ENCODE results near the gene HNRNPUL1. TPM values are rescaled to one million over a fixed set of nuclear protein-coding genes. Genes with fewer than 3 reads are reported as not detected.

HNRNPUL1 gene
- total RNA-seq, 1 donor from 2014 or later: 244 TPM

GRCh38 chr19:41304706-41305483, 40.7 kb downstream of the HNRNPUL1 start:
- no peak overlapping the region for H3K4me3 Mint-ChIP-seq
- H3K36me3 Mint-ChIP-seq: peaks cover 12% of the 10 kb centered on the region
- no peaks in the 10 kb centered on the region for H3K27me3 Mint-ChIP-seq
- H3K27ac Mint-ChIP-seq: no peak overlapping the region
- no peak for TF ChIP-seq CTCF (conservative IDR thresholded peaks at IDR 0.05)
- H3K9me3 Mint-ChIP-seq: no peaks in the 10 kb centered on the region
- peaks cover 11% of the 10 kb centered on the region for H3K4me1 Mint-ChIP-seq (ENCODE audit: unreplicated experiment)
- DNase-seq (ENCODE audit: extremely low spot score, unreplicated experiment): no peak

GRCh38 chr19:41305927-41306793, 42.0 kb downstream of the HNRNPUL1 start:
- no peak for TF ChIP-seq CTCF (conservative IDR thresholded peaks at IDR 0.05)
- Mint-ChIP-seq H3K27ac (no peak overlapping the region), H3K9me3 (no peaks in the 10 kb centered on the region), H3K36me3 (peaks cover 15% of the 10 kb centered on the region), H3K27me3 (no peaks in the 10 kb centered on the region), H3K4me3 (no peak overlapping the region), H3K4me1 (ENCODE audit: unreplicated experiment) (peaks cover 18% of the 10 kb centered on the region)
- no peak for DNase-seq (ENCODE audit: extremely low spot score, unreplicated experiment)

- peaks cover 8% of the 10 kb centered on the region for H3K36me3 Mint-ChIP-seq
- H3K9me3 Mint-ChIP-seq: no peaks in the 10 kb centered on the region
- no peak overlapping the region for H3K4me3 Mint-ChIP-seq
- no peak for DNase-seq (ENCODE audit: extremely low spot score, unreplicated experiment)
- no peak for TF ChIP-seq CTCF (conservative IDR thresholded peaks at IDR 0.05)
- peak overlapping the region; percentile 39 for H3K27ac Mint-ChIP-seq
- H3K27me3 Mint-ChIP-seq: no peaks in the 10 kb centered on the region
- peaks cover 25% of the 10 kb centered on the region for H3K4me1 Mint-ChIP-seq (ENCODE audit: unreplicated experiment)
These were observed 43.1 kb downstream of the HNRNPUL1 start for GRCh38 chr19:41307090-41307875.

- Mint-ChIP-seq H3K27ac (peak overlapping the region; percentile 96), H3K9me3 (no peaks in the 10 kb centered on the region), H3K4me1 (ENCODE audit: unreplicated experiment) (peaks cover 28% of the 10 kb centered on the region), H3K36me3 (peaks cover 8% of the 10 kb centered on the region), H3K27me3 (no peaks in the 10 kb centered on the region), H3K4me3 (peak overlapping the region; percentile 100)
- TF ChIP-seq CTCF (conservative IDR thresholded peaks at IDR 0.05): no peak
- DNase-seq (ENCODE audit: extremely low spot score, unreplicated experiment): no peak
These were observed 43.8 kb downstream of the HNRNPUL1 start for GRCh38 chr19:41307954-41308449.

Measured in type B pancreatic cell (in vitro differentiated cells).